GM18505 (cell line): ENCODE measurements around the gene ZSWIM7.

Source experiments
- ATAC-seq: cut with Tn5 transposase; IDR thresholded peaks from one replicate; pipeline ENCODE4 v1.9.1; 2021; ENCODE audit not compliant: unreplicated experiment
- POLR2A ChIP-seq: IDR thresholded peaks from 4 replicates; pipeline ENCODE4 v1.6.1; 2011; ENCODE audit warnings: borderline replicate concordance; ENCODE audit not compliant: insufficient read depth, insufficient read length; ENCODE audit errors: extremely low read depth

The ZSWIM7 gene

DNA sequence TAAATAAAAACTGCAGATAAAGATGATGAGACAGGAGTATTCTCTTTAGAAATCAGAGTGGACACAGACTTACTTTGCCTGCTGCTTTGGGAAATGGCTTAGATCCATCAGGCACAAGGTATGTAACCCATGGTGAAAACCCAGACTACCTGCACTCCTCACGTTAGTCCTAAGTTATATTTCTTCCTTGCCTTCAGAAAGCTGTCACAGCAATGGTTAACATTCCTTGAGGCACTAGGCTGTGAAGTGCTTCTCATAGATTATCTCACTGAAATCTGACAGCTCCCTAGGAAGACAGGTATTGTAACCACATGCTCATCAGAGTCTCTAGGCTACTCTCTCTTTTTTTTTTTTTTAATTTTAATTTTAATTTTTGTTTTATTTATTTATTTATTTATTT is 20.9 kb downstream of the ZSWIM7 start:
- TF ChIP-seq POLR2A: no peak
- no peak for ATAC-seq

DNA sequence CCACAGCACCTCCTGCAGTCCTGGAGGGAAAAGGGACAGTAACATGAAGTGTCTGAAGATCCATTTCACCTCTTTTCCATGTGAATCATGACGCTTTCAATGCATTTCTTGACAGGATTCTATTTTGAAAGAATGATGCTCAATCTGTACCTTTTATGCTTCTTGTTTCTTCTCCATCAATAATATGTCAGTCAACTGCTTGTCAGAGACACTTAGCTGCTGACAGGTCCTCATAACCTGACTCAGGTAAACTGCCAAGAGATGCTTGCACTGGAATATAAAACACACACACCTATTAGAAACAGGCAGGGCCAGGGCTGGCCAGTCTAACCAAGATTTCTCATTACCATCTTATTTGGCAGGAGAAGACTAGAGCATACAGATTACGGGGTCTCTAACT is 21.6 kb downstream of the ZSWIM7 start:
- no peak for TF ChIP-seq POLR2A

DNA sequence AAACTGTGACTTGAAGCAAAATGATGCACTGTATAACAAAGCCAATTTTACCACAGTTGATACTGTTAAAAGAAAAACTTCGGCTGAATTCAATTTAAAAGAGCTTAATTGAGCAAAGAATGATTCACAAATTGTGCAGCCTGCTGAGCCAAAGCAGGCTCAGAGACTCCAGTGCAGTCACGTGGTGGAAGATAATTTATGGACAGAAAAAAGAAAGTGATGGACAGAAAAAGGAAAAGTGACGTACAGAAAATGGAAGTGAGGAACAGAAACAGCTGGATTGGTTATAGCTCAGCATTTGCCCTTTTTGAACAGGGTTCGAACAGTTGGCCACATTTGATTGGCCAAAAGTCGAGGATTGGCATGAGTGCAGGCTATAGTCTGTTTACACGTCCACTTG is 25.7 kb downstream of the ZSWIM7 start:
- ATAC-seq: no peak
- no peak for TF ChIP-seq POLR2A

More for the DNA sequence above, 21.6 kb downstream of the ZSWIM7 start:
- no peak for ATAC-seq

DNA sequence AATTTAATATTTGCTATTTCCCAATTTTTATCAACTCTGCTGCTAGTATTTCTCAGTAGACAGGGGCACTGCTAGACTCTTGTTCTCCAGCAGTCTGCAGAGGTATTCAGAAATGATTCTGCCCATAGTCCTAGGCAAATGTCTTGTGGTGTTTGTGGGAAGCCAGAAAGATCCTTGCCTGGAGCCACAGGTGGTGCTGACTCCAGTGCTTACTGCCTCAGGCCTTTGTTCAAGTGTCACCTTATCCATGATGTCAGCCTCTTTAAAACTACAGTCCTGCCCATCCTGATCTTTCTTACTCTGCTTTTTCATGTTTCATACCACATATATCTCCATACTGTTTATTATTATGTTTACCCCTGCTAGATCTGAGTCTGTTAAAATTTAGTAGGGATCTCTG is 26.5 kb downstream of the ZSWIM7 start:
- TF ChIP-seq POLR2A: no peak
- no peak for ATAC-seq

DNA sequence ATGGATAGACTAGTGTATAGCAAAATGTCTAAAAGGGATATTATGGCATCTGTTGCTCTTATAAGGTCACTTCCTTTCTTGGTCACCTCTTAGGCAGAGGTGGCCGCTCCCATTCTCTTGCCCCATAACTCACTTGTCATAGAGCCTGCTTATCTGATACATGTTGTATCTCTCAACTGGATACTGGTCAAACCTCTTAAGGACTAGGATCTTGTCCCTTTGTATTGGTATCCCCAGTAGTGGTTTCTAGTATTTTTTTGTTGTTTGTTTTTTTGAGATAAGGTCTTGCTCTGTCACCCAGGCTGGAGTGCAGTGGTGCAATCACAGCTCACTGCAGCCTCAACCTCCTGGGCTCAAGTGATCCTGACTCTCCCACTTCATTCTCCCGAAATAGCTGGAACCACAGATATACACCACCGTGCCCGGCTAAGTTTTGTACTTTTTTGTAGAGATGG is 27.0 kb downstream of the ZSWIM7 start:
- no peak for TF ChIP-seq POLR2A

DNA sequence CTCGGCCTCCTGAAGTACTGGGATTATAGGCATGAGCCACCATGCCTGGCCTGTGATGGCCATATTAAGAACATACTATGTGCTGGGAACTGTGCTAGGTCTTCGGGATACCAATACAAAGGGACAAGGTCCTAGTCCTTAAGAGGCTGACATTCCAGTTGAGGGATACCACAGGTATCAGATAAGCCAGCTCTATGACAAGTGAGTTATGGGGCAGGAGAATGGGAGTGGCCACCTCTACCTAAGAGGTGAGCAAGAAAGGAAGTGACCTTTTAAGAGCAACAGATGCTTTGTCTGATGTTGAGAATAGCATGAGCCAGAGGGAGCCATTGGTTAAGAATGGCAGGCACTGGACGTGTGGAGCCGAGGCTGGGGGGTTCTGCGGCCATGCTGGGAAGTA is 27.6 kb downstream of the ZSWIM7 start:
- no peak for TF ChIP-seq POLR2A
- ATAC-seq: no peak

More for the DNA sequence above, 27.0 kb downstream of the ZSWIM7 start:
- no peak for ATAC-seq

DNA sequence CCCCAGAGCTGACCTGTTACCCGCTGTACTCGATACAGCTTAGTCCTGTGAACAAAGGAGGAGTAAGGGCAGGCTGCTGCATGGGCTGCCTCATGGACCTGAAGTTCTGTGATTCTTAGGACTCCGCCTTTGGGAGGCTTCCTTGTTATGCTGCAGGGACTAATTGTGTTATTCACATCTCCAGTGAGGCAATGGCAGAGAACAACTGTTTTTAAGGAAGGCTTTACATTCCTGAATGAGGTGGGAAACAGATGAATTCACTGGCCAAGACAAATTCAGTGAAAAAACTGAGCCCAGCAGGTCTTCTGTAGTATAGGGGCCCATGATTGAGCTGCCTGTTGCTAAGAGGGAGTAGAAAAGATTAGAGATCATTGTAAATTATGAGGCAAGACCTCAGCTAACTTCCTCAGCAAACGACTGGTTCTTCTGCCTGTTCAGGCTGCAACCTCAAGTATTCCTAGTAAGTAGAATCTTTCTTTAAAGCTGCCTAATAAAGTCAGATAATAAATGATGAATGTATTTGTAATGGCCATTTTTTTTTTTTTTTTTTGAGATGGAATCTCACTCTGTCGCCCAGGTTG is 28.3 kb downstream of the ZSWIM7 start:
- TF ChIP-seq POLR2A: no peak
- ATAC-seq: no peak

DNA sequence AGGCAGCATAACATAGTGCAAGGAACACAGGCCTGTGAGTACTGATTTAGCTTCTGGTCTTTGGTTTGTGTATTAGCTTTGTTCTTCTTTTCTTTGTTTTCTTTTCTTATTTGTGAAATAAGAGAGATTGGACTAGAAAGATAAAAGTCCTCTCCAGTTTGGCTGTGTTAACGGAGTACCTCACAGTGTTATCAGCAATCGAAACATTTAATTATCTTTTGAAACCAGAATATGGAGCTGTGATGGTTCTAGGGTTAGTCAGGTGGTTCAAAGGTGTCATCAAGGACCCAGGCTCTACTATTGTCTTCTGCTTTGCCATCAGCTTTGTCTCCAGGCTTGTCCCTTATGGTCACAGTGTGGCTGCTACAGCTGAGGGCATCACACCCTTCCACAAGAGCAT is 29.0 kb downstream of the ZSWIM7 start:
- TF ChIP-seq POLR2A: no peak
- no peak for ATAC-seq

DNA sequence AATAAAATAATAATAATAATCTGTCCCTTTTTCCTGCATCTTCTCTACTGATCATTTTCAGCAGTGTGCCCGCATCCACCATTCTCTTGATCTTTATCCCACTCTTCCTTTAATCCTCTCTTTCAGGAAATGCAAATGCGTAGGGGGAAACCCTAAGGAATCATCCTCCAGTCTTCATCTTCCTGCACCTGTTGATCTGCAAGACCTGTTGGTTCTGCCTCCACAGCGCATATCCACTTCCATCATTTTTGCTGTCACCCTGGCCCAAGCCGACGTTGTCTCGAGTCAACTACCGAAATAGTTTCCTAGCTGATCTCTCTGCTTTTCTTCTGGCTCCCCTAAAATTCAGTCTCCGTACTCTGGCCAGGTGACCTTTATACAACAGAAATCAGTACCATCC is 30.0 kb downstream of the ZSWIM7 start:
- ATAC-seq: no peak
- no peak for TF ChIP-seq POLR2A

DNA sequence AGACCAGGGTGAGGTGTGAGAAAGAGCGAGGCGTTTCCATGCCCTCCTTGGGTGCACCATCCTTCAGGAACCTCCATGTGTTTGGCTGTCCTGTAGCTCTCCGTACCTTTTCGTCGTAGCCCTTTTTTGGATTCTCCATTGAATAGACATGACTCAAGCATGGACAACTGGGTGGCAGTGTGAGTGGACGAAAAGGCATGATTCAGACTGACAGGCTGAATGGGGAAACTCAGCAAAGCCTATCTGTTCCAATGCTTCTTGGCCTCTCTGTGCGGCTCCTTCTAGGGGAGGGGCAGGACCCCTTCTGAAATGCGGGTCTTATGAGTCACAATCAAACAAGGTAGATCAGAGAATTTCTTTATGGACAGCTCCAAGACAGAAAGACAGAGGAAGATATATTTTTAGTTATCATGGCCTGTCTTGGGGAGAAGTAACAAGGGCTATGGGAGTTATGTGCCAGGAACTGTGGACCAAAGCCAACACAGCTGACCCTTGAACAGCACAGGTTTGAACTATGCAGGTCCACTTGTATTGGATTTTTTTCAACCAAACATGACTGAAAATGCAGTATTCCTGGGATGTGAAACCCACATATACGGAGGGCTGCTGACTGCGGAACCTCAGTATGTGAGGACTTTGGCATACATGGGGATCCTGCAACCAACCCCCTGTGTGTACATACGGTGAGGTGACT is 31.7 kb downstream of the ZSWIM7 start:
- TF ChIP-seq POLR2A: no peak
- no peak for ATAC-seq

DNA sequence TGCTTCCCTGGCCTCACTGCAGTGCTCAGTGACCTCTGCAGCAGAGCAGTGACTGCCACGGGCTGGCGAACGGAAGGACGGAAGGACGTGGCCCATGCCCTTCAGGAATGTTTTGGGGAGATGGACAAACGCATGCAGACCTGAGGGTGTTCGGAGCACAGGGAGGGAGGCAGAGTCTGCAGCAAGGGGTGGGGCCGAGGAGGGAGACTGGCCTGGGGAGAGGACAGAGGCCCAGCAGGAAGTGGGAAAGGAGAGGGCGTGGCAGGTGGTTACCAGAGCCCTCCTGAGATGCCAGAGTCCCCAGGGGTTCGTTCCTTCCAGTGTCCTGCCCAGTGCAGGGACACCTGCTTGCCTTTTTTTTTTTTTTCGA is 32.6 kb downstream of the ZSWIM7 start:
- ATAC-seq: no peak

DNA sequence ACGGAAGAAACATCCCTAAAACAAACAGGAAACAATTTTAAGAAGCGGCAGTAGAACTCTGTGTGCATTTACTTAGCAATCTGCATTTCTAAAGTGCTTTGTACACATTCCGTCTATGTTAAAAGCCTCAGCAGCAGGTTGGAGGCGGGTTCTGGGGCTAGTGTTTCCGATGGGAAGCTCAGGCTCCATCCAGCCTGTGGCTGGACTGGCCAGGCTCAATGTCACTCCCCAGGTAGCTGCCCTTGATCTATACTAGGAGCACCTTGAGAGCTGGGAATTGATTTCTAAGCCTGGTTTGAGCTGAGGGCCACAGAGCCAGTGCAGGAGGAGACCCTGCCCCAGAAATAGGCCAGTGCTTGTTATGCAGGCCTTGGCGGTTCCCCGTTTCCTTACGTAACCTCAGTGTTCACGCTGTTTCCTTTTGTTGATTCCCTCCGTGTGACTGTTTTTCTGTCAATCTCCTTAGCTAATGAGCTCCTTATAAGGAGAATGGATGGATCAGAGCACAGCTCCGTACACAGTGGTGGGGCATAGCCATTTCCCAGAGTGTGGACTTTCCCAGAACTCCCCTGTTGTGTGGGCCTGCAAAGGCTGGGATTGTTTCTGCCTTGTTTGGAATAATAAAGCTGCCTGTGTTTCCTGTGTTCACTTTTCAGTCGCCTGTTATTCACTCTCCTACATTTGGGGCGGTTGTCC is 33.2 kb downstream of the ZSWIM7 start:
- TF ChIP-seq POLR2A: no peak
- no peak for ATAC-seq

More for the DNA sequence above, 32.6 kb downstream of the ZSWIM7 start:
- TF ChIP-seq POLR2A: no peak

DNA sequence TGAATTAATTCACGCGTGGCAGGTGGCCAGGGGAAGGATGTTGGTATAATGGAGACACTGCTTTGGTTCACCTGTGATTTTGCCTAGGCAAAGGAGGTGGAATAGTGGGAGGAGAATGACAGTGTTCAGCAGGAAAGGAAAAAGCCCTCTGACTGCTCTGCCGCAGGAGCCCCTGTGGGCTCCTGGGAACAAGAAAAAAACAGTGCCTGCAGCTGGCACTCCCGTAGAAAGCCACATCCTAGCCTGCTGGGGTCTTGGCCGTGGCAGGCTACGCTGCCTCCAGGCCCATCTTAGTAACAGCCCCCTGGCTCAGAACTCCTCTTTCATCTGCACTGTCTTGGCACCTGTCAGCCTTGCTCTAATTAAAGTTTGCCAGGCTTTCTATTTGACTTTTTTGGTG is 34.0 kb downstream of the ZSWIM7 start:
- ATAC-seq: no peak
- no peak for TF ChIP-seq POLR2A

DNA sequence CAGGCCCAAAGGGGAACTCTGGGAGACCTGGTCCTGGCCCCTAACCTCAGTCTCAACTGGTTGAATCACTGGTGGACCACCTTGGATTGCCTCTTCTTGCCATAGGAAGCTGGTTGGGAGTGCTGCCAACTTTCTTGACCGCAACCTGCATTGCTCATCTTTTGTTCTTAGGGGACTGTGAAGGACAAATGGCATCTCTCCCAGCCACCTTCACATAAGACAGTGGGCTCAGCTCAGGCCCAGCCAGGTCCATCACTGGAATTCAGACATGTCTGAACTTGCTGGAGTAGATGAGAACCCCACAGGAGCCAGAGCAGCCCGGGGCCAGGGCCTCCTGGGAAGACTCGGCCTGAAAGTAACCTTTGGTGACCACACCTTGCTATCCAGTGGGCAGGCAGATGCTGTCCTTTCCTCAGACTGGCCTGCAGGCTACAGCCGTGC is 35.8 kb downstream of the ZSWIM7 start:
- TF ChIP-seq POLR2A: no peak
- no peak for ATAC-seq
